ENCODE data around the gene SGIP1. TPM values are rescaled to one million over a fixed set of nuclear protein-coding genes. Genes with fewer than 3 reads are reported as not detected.

SGIP1 gene
- total RNA-seq = 12.1 and 16.0 TPM in 2 replicates
- long read RNA-seq, partial matches to known transcripts = 5 of 10 reads
- long read RNA-seq, other reads (novel, unspliced or antisense) = 5 of 10 reads

DNA sequence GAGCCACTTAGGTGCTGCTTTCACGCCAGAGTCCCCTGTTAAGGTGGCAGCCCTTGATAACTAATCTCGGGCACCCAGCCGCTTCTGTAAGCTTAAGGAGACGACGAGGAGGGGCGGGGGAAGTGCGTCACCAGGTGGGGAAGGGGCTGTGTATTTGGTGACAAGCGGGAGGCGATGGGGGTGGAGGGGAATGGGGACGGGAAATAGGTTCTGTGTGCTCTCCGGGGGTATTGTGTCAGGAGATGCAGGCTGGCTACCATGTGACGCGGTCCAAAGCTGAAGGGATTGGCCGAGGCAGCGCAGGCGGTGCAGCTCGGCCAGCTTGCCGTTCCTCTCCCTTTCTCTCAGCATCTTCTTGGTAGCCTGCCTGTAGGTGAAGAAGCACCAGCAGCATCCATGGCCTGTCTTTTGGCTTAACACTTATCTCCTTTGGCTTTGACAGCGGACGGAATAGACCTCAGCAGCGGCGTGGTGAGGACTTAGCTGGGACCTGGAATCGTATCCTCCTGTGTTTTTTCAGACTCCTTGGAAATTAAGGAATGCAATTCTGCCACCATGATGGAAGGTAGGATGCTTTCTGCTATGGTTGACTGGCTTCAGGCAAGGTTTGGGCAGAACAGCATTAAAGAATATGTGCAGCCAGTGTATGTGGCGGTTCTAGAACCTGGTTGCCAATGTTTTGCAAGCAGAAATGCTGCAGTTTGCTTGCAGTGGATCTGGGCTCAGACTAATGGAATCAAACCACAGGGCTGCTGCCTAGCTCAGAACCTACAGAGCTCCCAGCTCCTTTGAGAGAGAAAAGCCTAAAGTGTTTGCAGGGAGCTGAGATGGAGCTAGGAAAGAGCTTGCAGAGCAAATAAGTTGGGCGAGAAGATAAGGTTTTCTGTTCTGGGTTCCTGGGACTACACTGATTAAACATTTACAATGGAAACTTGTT, at the start of gene SGIP1:
Gene SGIP1, plus strand, starts transcription at position 350 of the 937 bp plus-strand sequence. Its CDS starts 206 bp downstream, at position 556.
- H3K27me3 Mint-ChIP-seq = peaks cover 9% of the 10 kb centered on the region
- H3K4me3 Mint-ChIP-seq (ENCODE audit: low read depth) = peak within 1 kb of the TSS; percentile 88
- H3K9me3 Mint-ChIP-seq (ENCODE audit: low read depth) = no peaks in the 10 kb centered on the region
- TF ChIP-seq, protein P1, sequence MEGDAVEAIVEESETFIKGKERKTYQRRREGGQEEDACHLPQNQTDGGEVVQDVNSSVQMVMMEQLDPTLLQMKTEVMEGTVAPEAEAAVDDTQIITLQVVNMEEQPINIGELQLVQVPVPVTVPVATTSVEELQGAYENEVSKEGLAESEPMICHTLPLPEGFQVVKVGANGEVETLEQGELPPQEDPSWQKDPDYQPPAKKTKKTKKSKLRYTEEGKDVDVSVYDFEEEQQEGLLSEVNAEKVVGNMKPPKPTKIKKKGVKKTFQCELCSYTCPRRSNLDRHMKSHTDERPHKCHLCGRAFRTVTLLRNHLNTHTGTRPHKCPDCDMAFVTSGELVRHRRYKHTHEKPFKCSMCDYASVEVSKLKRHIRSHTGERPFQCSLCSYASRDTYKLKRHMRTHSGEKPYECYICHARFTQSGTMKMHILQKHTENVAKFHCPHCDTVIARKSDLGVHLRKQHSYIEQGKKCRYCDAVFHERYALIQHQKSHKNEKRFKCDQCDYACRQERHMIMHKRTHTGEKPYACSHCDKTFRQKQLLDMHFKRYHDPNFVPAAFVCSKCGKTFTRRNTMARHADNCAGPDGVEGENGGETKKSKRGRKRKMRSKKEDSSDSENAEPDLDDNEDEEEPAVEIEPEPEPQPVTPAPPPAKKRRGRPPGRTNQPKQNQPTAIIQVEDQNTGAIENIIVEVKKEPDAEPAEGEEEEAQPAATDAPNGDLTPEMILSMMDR (IDR thresholded peaks at IDR 0.05; ENCODE audit: unreplicated experiment) = no peak
- H3K4me1 Mint-ChIP-seq (ENCODE audit: low read depth) = peaks cover 40% of the 10 kb centered on the region
- H3K36me3 Mint-ChIP-seq (ENCODE audit: insufficient read depth) = no peaks in the 10 kb centered on the region
- peak within 1 kb of the TSS; percentile 94 for H3K27ac Mint-ChIP-seq
- DNase-seq (ENCODE audit: low spot score, unreplicated experiment) = peak; percentile 18

DNA sequence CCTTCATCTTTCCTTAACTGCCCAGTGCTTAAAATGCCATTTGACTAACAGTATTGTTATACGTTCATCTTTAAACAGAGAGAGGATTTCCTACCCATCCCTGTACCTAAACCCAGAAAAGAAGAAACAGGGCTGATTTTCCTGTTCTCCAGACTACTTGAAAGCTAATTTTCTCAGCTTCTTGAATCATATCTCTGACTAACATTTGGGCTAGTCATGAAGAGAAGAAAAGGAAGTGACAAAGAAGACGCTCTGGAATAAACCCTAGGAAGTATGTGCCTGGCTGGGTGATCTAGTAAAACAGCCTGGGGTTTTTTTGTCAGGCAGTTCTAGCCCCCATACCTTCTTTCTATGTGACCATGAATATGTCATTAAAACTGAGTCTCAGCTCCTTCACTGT, 44.8 kb upstream of the SGIP1 start:
- no peak overlapping the region for H3K27ac Mint-ChIP-seq
- H3K36me3 Mint-ChIP-seq (ENCODE audit: insufficient read depth) = no peaks in the 10 kb centered on the region
- TF ChIP-seq, protein P1 (IDR thresholded peaks at IDR 0.05; ENCODE audit: unreplicated experiment) = no peak
- peaks cover 18% of the 10 kb centered on the region for H3K27me3 Mint-ChIP-seq
- no peak overlapping the region for H3K4me3 Mint-ChIP-seq (ENCODE audit: low read depth)
- H3K9me3 Mint-ChIP-seq (ENCODE audit: low read depth) = no peaks in the 10 kb centered on the region
- H3K4me1 Mint-ChIP-seq (ENCODE audit: low read depth) = no peaks in the 10 kb centered on the region
- no peak for DNase-seq (ENCODE audit: low spot score, unreplicated experiment)

DNA sequence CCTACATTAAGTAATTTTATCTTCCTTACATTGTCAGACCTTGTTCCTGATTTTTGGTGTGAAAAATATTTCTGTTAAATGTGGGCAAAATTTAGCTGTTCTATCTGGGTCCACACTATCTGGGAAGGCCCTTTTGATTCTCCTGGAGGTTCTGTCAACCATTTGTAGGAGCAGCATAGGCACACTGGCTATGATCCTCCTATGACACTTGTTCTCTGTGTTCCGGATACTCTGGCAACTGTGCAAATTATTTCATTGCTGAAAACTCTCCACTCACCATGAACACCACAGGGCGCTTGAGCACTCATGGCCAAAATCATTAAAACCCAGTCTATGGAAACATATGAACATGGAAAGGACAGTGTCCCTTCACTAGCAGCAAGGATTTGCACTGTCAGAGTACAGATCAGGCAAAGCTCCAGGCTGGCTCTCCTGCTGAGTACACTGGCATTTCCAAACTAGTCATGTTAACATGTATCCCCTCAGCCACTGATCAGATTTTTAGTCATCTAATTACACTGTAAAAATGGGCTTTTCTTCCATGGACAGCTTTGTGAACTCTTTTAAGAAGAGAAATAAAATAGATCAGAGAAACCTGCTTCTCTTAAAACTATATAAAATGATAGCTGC, 43.9 kb upstream of the SGIP1 start:
- Mint-ChIP-seq H3K4me3 (ENCODE audit: low read depth) (no peak overlapping the region), H3K4me1 (ENCODE audit: low read depth) (no peaks in the 10 kb centered on the region), H3K36me3 (ENCODE audit: insufficient read depth) (no peaks in the 10 kb centered on the region), H3K9me3 (ENCODE audit: low read depth) (no peaks in the 10 kb centered on the region), H3K27me3 (peaks cover 18% of the 10 kb centered on the region), H3K27ac (no peak overlapping the region)
- TF ChIP-seq, protein P1 (IDR thresholded peaks at IDR 0.05; ENCODE audit: unreplicated experiment) = no peak
- DNase-seq (ENCODE audit: low spot score, unreplicated experiment) = no peak

- no peaks in the 10 kb centered on the region for H3K4me1 Mint-ChIP-seq (ENCODE audit: low read depth)
- no peak for DNase-seq (ENCODE audit: low spot score, unreplicated experiment)
- TF ChIP-seq, protein P1 (IDR thresholded peaks at IDR 0.05; ENCODE audit: unreplicated experiment) = no peak
- H3K4me3 Mint-ChIP-seq (ENCODE audit: low read depth) = no peak overlapping the region
- no peaks in the 10 kb centered on the region for H3K9me3 Mint-ChIP-seq (ENCODE audit: low read depth)
- no peaks in the 10 kb centered on the region for H3K36me3 Mint-ChIP-seq (ENCODE audit: insufficient read depth)
- no peak overlapping the region for H3K27ac Mint-ChIP-seq
- peaks cover 24% of the 10 kb centered on the region for H3K27me3 Mint-ChIP-seq
Measured at GRCh38 chr1:66490816-66491215, 43.1 kb upstream of the SGIP1 start.

DNA sequence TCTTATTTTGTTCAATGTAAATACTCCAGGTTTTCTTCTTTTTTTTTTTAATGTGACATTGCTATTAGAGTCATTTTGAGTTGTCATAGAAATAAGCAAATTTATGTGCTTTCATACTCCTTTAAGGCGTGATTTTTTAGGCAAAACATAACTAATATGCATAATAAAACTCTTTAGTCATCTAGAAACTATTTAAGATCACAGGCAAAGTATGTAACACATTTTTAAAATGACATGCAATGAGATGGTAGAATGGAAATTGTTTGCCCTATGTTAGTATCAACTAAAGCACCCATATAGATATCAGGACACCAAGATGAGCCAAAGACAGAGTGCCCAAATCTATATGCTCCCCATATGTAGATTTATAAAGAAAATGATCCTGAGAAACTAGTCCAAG, 41.5 kb upstream of the SGIP1 start:
- no peaks in the 10 kb centered on the region for H3K9me3 Mint-ChIP-seq (ENCODE audit: low read depth)
- TF ChIP-seq, protein P1 (IDR thresholded peaks at IDR 0.05; ENCODE audit: unreplicated experiment) = no peak
- H3K4me1 Mint-ChIP-seq (ENCODE audit: low read depth) = no peaks in the 10 kb centered on the region
- no peaks in the 10 kb centered on the region for H3K36me3 Mint-ChIP-seq (ENCODE audit: insufficient read depth)
- no peak for DNase-seq (ENCODE audit: low spot score, unreplicated experiment)
- no peak overlapping the region for H3K4me3 Mint-ChIP-seq (ENCODE audit: low read depth)
- H3K27me3 Mint-ChIP-seq = peaks cover 39% of the 10 kb centered on the region
- no peak overlapping the region for H3K27ac Mint-ChIP-seq

All from progenitor cell of endocrine pancreas (in vitro differentiated cells).